GM12878 (cell line): Measurements from ENCODE around the gene DIS3L2. TPM values are rescaled to one million over a fixed set of nuclear protein-coding genes. Genes with fewer than 3 reads are reported as not detected.

Experiments
- ATAC-seq: fragments of 200-7000 bp; cut with Tn5 transposase; 3 replicates; pipeline ENCODE4 v1.9.1; 2020; ENCODE audit warnings: mild to moderate bottlenecking, moderate library complexity
- BruUV-seq: library from RNA; stranded (reverse); fragments of 400-500 nt; replicated peaks from 2 replicates; lab custom pipeline; 2021; lab: Mats Ljungman, UMichigan
- CTCF ChIA-PET: fragments of 300-600 bp; sonication (Branson Sonifier 250); formaldehyde crosslinking; extraction: SDS; loops from one replicate; lab custom pipeline; 2021; ENCODE audit warnings: inconsistent platforms; lab: Yijun Ruan, JAX
- POLR2A ChIA-PET: fragments of 350-600 bp; formaldehyde crosslinking; extraction: SDS; loops from one replicate; lab custom pipeline; 2021; ENCODE audit warnings: inconsistent platforms; lab: Charles Lee
- RAD21 ChIA-PET: fragments of 300-600 bp; sonication (Branson Sonifier 250); formaldehyde crosslinking; loops from one replicate; lab custom pipeline; 2023; ENCODE audit warnings: antibody characterized with exemption; ENCODE audit not compliant: unreplicated experiment; lab: Charles Lee
- SMC1A ChIA-PET: fragments of 300-600 bp; sonication (Branson Sonifier 250); formaldehyde crosslinking; loops from one replicate; lab custom pipeline; 2023; ENCODE audit not compliant: unreplicated experiment, uncharacterized antibody; lab: Charles Lee
- DNase-seq: peaks from one replicate; pipeline ENCODE4 v3.0.0-alpha.2; 2011; ENCODE audit warnings: low read depth, low spot score
- FAIRE-seq: peaks from 3 replicates; lab custom pipeline; 2011; peaks lifted over from hg19 to GRCh38; lab: Jason Lieb, UNC
- H2AFZ ChIP-seq: 2 replicates; pipeline ENCODE4 v1.6.0; 2011; ENCODE audit warnings: low read depth, low read length, control low read depth; ENCODE audit not compliant: control insufficient read depth
- H3K27ac ChIP-seq: 2 replicates; pipeline ENCODE4 v1.5.1; 2011; ENCODE audit warnings: control low read depth; ENCODE audit not compliant: control insufficient read depth, insufficient read depth
- H3K27me3 ChIP-seq, 2 experiments: replicated peaks in 1 of 2; 2 replicates each; pipeline versions ENCODE4 v1.6.0 to v1.6.1; 2011; ENCODE audit warnings: low read length in 1 of 2; ENCODE audit not compliant: control insufficient read depth in 2 of 2, insufficient read depth in 2 of 2
- H3K36me3 ChIP-seq, 2 experiments: 2 replicates each; pipeline ENCODE4 v1.5.1; 2011; ENCODE audit warnings: low read length in 1 of 2; ENCODE audit not compliant: control insufficient read depth in 2 of 2, insufficient read depth in 2 of 2
- H3K4me1 ChIP-seq: 2 replicates; pipeline ENCODE4 v1.6.1; 2011; ENCODE audit warnings: mild to moderate bottlenecking, low read length, moderate library complexity, mixed read lengths; ENCODE audit not compliant: control insufficient read depth, insufficient read depth
- H3K4me2 ChIP-seq: 2 replicates; pipeline ENCODE4 v1.6.0; 2011; ENCODE audit warnings: control low read depth; ENCODE audit not compliant: control insufficient read depth, insufficient read depth
- H3K4me3 ChIP-seq: fragments of 200-600 bp; sonication (generic); 2 replicates; pipeline ENCODE4 v1.5.1; 2016
- H3K79me2 ChIP-seq: 2 replicates; pipeline ENCODE4 v1.6.0; 2011; ENCODE audit warnings: low read length; ENCODE audit not compliant: control insufficient read depth, insufficient read depth
- H3K9ac ChIP-seq: 2 replicates; pipeline ENCODE4 v1.8.0; 2011; ENCODE audit warnings: low read length, control low read depth, mixed read lengths; ENCODE audit not compliant: control insufficient read depth, insufficient read depth
- H3K9me3 ChIP-seq: replicated peaks from 3 replicates; pipeline ENCODE4 v1.5.1; 2011; ENCODE audit warnings: mild to moderate bottlenecking, low read length; ENCODE audit not compliant: control insufficient read depth, insufficient read depth
- H4K20me1 ChIP-seq: 2 replicates; pipeline ENCODE4 v1.6.0; 2011; ENCODE audit not compliant: control insufficient read depth, insufficient read depth
- CBFB ChIP-seq: IDR thresholded peaks from 2 replicates; pipeline ENCODE4 v1.6.1; 2016; ENCODE audit warnings: antibody characterized with exemption, low read depth
- CBX5 ChIP-seq: sonication (generic); IDR thresholded peaks from 2 replicates; pipeline ENCODE4 v1.6.1; 2016; ENCODE audit warnings: low read depth, moderate library complexity, mild to moderate bottlenecking, inconsistent platforms
- EZH2 ChIP-seq: IDR thresholded peaks from 2 replicates; pipeline ENCODE4 v1.6.1; 2012; ENCODE audit warnings: low read depth, mild to moderate bottlenecking, control low read depth, inconsistent platforms, low read length, borderline replicate concordance; ENCODE audit not compliant: control insufficient read depth
- IRF4 ChIP-seq: IDR thresholded peaks from 2 replicates; pipeline ENCODE4 v1.6.1; 2011; ENCODE audit warnings: low read depth, low read length
- JUNB ChIP-seq: IDR thresholded peaks from 2 replicates; pipeline ENCODE4 v1.6.1; 2016; ENCODE audit warnings: antibody characterized with exemption, mild to moderate bottlenecking
- JUND ChIP-seq: IDR thresholded peaks from 2 replicates; pipeline ENCODE4 v1.6.1; 2012; ENCODE audit warnings: low read depth, mild to moderate bottlenecking, low read length, improper control_type of control experiment, moderate library complexity
- NFIC ChIP-seq: IDR thresholded peaks from 2 replicates; pipeline ENCODE4 v1.6.1; 2012; ENCODE audit warnings: low read depth, mild to moderate bottlenecking, inconsistent platforms, low read length, moderate library complexity
- NFXL1 ChIP-seq: fragments of 450-650 bp; IDR thresholded peaks from 2 replicates; pipeline ENCODE4 v1.6.1; 2017; ENCODE audit warnings: antibody characterized with exemption, mild to moderate bottlenecking, borderline replicate concordance
- RAD21 ChIP-seq: IDR thresholded peaks from 2 replicates; pipeline ENCODE4 v1.6.1; 2011; ENCODE audit warnings: mild to moderate bottlenecking, low read depth, low read length, moderate library complexity; ENCODE audit not compliant: insufficient read depth
- WRNIP1 ChIP-seq: IDR thresholded peaks from 2 replicates; pipeline ENCODE4 v1.6.1; 2011; ENCODE audit warnings: low read depth, low read length, improper control_type of control experiment, borderline replicate concordance
- ZNF622 ChIP-seq: fragments of 450-650 bp; IDR thresholded peaks from 2 replicates; pipeline ENCODE4 v1.6.1; 2017; ENCODE audit warnings: mild to moderate bottlenecking, inconsistent platforms
- WGBS: methylation state at CpG from one replicate; pipeline ENCODE4 v1.1.6; 2016; ENCODE audit warnings: low lambda C conversion rate; ENCODE audit not compliant: insufficient replicate concordance, insufficient coverage; ENCODE audit errors: missing lambda C conversion rate; 5-methylcytosine and 5-hydroxymethylcytosine counted together
- in situ Hi-C: fragments of 300-500 bp; cut with MboI; formaldehyde crosslinking; loops from 9 replicates; pipeline ENCODE4 v1.14.3; 2018; ENCODE audit warnings: mixed read lengths
- intact Hi-C: fragments of 100-400 bp; cut with micrococcal nuclease; formaldehyde crosslinking; loops from one replicate; pipeline ENCODE4 v1.14.2; 2022; ENCODE audit not compliant: unreplicated experiment
- polyA plus RNA-seq, 11 experiments: library from polyadenylated mRNA; depleted of rRNA in 4 of 11; unstranded in 6 of 11; stranded (reverse) in 5 of 11; fragments of >200 nt; fragmentation: Nextera tagmentation in 4 of 11; fragmentation: Illumina TruSeq in 1 of 11; extraction: Ambion mirVana in 4 of 11; extraction: Trizol in 1 of 11; gene quantifications; 1 replicate in 1 of 11; 2 replicates in 10 of 11; pipeline versions ENCODE4 v1.2.1 to v1.2.3, GENCODE V29; 2011 to 2016; ENCODE audit warnings: inconsistent platforms in 2 of 11, missing spikeins in 2 of 11, low read depth in 1 of 11
- total RNA-seq, 4 experiments: library from RNA; depleted of rRNA in 3 of 4; stranded (reverse); fragments of >200 nt in 3 of 4; fragmentation: Illumina TruSeq in 1 of 4; extraction: Trizol in 1 of 4; gene quantifications; 2 replicates each; pipeline versions ENCODE4 v1.2.1 to v1.2.3, GENCODE V29; 2013 to 2021
- TF ChIP-seq, protein P1 (sequence below): fragments of 450-650 bp; IDR thresholded peaks from 2 replicates; pipeline ENCODE4 v1.6.1; 2017; ENCODE audit warnings: borderline replicate concordance
- TF ChIP-seq, protein P2 (sequence below): fragments of 150-350 bp; IDR thresholded peaks from 2 replicates; pipeline ENCODE4 v1.6.1; 2014; ENCODE audit warnings: mild to moderate bottlenecking, low read depth, low read length
- TF ChIP-seq, protein P3 (sequence below): fragments of 450-650 bp; IDR thresholded peaks from 2 replicates; pipeline ENCODE4 v1.6.1; 2018; ENCODE audit warnings: mild to moderate bottlenecking, low read depth, moderate library complexity; ENCODE audit not compliant: partially characterized antibody
- TF ChIP-seq, protein P4 (sequence below): fragments of 450-650 bp; IDR thresholded peaks from 2 replicates; pipeline ENCODE4 v1.6.1; 2016; ENCODE audit warnings: mild to moderate bottlenecking

The DIS3L2 gene
- total and polyA plus RNA-seq, 10 of the 15 experiments (the other 5 are each of a cell fraction or from before 2014, with no cell fraction given), result 3.5 to 27.1 (median 16.0) TPM

DNA sequence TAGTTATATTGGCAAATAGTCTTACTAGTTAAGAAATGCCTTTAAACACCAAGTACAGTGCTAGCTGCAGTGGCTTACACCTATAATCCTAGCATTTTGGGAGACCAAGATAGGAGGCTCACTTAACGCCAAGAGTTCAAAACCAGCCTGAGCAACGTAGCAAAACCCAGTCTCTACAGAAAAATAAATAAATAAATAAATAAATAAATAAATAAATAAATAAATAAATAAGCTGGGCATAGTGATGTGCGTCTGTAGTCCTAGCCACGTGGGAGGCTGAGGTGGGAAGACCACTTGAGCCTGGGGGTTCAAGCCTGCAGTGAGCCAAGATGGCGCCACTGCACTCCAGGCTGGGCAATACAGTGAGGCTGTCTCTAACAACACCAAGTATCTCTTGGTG is 258.4 kb downstream of the DIS3L2 start:
- RAD21 ChIA-PET, result no interaction called here
- no peak for DNase-seq
- POLR2A ChIA-PET, result no interaction called here
- no peak overlapping the region for H3K27ac ChIP-seq
- WGBS, result 100% methylated on average over 5 of the region's 5 CpGs
- intact Hi-C loops (no loop called here), in situ Hi-C loops (no loop called here)
- no peak for FAIRE-seq
- no peaks in the 10 kb centered on the region for H3K36me3 ChIP-seq
- no peaks in the 10 kb centered on the region for H3K9me3 ChIP-seq
- SMC1A ChIA-PET, result no interaction called here
- no peaks in the 10 kb centered on the region for H3K27me3 ChIP-seq
- H2AFZ ChIP-seq, result no peak overlapping the region
- ATAC-seq, result no peak
- H3K9ac ChIP-seq, result no peak overlapping the region
- CTCF ChIA-PET, result no interaction called here
- H3K79me2 ChIP-seq, result no peaks in the 10 kb centered on the region
- peaks cover 5% of the 10 kb centered on the region; the same call in 1 of the 2 replicates for H3K4me1 ChIP-seq
- no peak overlapping the region for H3K4me3 ChIP-seq
- H3K4me2 ChIP-seq, result no peak overlapping the region
- BruUV-seq, result no TSS peak
- H4K20me1 ChIP-seq, result no peaks in the 10 kb centered on the region
- TF ChIP-seq NFXL1 (no peak), JUNB (no peak), NFIC (no peak), EZH2 (no peak), ZNF622 (no peak), CBX5 (no peak), JUND (no peak), CBFB (no peak), WRNIP1 (no peak), IRF4 (no peak), RAD21 (no peak)
- TF ChIP-seq, protein P1, sequence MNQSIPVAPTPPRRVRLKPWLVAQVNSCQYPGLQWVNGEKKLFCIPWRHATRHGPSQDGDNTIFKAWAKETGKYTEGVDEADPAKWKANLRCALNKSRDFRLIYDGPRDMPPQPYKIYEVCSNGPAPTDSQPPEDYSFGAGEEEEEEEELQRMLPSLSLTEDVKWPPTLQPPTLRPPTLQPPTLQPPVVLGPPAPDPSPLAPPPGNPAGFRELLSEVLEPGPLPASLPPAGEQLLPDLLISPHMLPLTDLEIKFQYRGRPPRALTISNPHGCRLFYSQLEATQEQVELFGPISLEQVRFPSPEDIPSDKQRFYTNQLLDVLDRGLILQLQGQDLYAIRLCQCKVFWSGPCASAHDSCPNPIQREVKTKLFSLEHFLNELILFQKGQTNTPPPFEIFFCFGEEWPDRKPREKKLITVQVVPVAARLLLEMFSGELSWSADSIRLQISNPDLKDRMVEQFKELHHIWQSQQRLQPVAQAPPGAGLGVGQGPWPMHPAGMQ, result no peak
- TF ChIP-seq, protein P2, sequence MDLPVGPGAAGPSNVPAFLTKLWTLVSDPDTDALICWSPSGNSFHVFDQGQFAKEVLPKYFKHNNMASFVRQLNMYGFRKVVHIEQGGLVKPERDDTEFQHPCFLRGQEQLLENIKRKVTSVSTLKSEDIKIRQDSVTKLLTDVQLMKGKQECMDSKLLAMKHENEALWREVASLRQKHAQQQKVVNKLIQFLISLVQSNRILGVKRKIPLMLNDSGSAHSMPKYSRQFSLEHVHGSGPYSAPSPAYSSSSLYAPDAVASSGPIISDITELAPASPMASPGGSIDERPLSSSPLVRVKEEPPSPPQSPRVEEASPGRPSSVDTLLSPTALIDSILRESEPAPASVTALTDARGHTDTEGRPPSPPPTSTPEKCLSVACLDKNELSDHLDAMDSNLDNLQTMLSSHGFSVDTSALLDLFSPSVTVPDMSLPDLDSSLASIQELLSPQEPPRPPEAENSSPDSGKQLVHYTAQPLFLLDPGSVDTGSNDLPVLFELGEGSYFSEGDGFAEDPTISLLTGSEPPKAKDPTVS, result no peak
- TF ChIP-seq, protein P3, sequence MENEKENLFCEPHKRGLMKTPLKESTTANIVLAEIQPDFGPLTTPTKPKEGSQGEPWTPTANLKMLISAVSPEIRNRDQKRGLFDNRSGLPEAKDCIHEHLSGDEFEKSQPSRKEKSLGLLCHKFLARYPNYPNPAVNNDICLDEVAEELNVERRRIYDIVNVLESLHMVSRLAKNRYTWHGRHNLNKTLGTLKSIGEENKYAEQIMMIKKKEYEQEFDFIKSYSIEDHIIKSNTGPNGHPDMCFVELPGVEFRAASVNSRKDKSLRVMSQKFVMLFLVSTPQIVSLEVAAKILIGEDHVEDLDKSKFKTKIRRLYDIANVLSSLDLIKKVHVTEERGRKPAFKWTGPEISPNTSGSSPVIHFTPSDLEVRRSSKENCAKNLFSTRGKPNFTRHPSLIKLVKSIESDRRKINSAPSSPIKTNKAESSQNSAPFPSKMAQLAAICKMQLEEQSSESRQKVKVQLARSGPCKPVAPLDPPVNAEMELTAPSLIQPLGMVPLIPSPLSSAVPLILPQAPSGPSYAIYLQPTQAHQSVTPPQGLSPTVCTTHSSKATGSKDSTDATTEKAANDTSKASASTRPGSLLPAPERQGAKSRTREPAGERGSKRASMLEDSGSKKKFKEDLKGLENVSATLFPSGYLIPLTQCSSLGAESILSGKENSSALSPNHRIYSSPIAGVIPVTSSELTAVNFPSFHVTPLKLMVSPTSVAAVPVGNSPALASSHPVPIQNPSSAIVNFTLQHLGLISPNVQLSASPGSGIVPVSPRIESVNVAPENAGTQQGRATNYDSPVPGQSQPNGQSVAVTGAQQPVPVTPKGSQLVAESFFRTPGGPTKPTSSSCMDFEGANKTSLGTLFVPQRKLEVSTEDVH, result no peak
- TF ChIP-seq, protein P4, sequence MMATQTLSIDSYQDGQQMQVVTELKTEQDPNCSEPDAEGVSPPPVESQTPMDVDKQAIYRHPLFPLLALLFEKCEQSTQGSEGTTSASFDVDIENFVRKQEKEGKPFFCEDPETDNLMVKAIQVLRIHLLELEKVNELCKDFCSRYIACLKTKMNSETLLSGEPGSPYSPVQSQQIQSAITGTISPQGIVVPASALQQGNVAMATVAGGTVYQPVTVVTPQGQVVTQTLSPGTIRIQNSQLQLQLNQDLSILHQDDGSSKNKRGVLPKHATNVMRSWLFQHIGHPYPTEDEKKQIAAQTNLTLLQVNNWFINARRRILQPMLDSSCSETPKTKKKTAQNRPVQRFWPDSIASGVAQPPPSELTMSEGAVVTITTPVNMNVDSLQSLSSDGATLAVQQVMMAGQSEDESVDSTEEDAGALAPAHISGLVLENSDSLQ, result no peak
